ENCODE measurements around the gene DNM3.

DNM3 gene

GRCh38 chr1:171819946-171820345, 21.4 kb upstream of the DNM3 start:
- DNase-seq = no peak

GRCh38 chr1:171826973-171827372, 14.3 kb upstream of the DNM3 start:
- DNase-seq = no peak

GRCh38 chr1:171828794-171829193, 12.5 kb upstream of the DNM3 start:
- no peak for DNase-seq

GRCh38 chr1:171833091-171833825, 8.0 kb upstream of the DNM3 start:
- DNase-seq = no peak

- no peak for DNase-seq
Measured at GRCh38 chr1:171834821-171835220, 6.5 kb upstream of the DNM3 start.

- DNase-seq = no peak
Measured at GRCh38 chr1:171835891-171836290, 5.4 kb upstream of the DNM3 start.

GRCh38 chr1:171841931-171842761, 848 bp downstream of the DNM3 start:
- DNase-seq = no peak

- DNase-seq = no peak
Measured at GRCh38 chr1:171844381-171844780, 3.1 kb downstream of the DNM3 start.

- DNase-seq = no peak
Measured at GRCh38 chr1:171845998-171846397, 4.7 kb downstream of the DNM3 start.

GRCh38 chr1:171849245-171849898, 8.1 kb downstream of the DNM3 start:
- no peak for DNase-seq

- DNase-seq = no peak
Measured at GRCh38 chr1:171850651-171851350, 9.5 kb downstream of the DNM3 start.

GRCh38 chr1:171852272-171852671, 11.0 kb downstream of the DNM3 start:
- no peak for DNase-seq

GRCh38 chr1:171855381-171855780, 14.1 kb downstream of the DNM3 start:
- no peak for DNase-seq

GRCh38 chr1:171858696-171859095, 17.4 kb downstream of the DNM3 start:
- no peak for DNase-seq

GRCh38 chr1:171860696-171861095, 19.4 kb downstream of the DNM3 start:
- DNase-seq = no peak

- no peak for DNase-seq
Measured at GRCh38 chr1:171863531-171863930, 22.2 kb downstream of the DNM3 start.

- DNase-seq = no peak
Measured at GRCh38 chr1:171864308-171864707, 23.0 kb downstream of the DNM3 start.

GRCh38 chr1:171865106-171865505, 23.8 kb downstream of the DNM3 start:
- DNase-seq = no peak

GRCh38 chr1:171867236-171867635, 25.9 kb downstream of the DNM3 start:
- no peak for DNase-seq

GRCh38 chr1:171868217-171868803, 27.0 kb downstream of the DNM3 start:
- no peak for DNase-seq

GRCh38 chr1:171869097-171869496, 27.8 kb downstream of the DNM3 start:
- no peak for DNase-seq

- no peak for DNase-seq
Measured at GRCh38 chr1:171871848-171872247, 30.6 kb downstream of the DNM3 start.

GRCh38 chr1:171872430-171872829, 31.1 kb downstream of the DNM3 start:
- no peak for DNase-seq

Measured in NCI-H1694 (cell line).